Measurements from ENCODE around the gene CIPC. TPM values are rescaled to one million over a fixed set of nuclear protein-coding genes. Genes with fewer than 3 reads are reported as not detected.

The CIPC gene
- total RNA-seq, 1 experiment from 2014 or later = 20.6 TPM

- RAD21 ChIA-PET (ENCODE audit: low non-redundant PET in 1 of 2, low total read pairs in 2 of 2, uncharacterized antibody in 2 of 2, unreplicated experiment in 2 of 2) = interaction anchor here (0.6 to 1.9 kb wide), 12 partner anchors 11 to 186 kb away, joined by 3 to 9 read pairs (median 3); no protein-coding TSS in a partner anchor
- Histone ChIP-seq H3K4me2 (ENCODE audit: low read length) (peak overlapping the region; percentile 59), H3K27ac (ENCODE audit: low read depth, low read length) (peak overlapping the region; percentile 40; the same call in 1 of the 2 replicates)
These were observed 38.7 kb upstream of the CIPC start for GRCh38 chr14:77059276-77059915.

More at GRCh38 chr14:77059276-77059915, 38.7 kb upstream of the CIPC start:
- no peaks in the 10 kb centered on the region for H3K27me3 ChIP-seq (ENCODE audit: insufficient read depth, low read length)
- H3K9me2 ChIP-seq (ENCODE audit: insufficient read depth) = no peaks in the 10 kb centered on the region
- TF ChIP-seq ZFX (IDR thresholded peaks at IDR 0.05) = peak; percentile 51; the same call in 1 of the 2 replicates
- no peak for TF ChIP-seq MAX (IDR thresholded peaks at IDR 0.05)
- TF ChIP-seq SRF (IDR thresholded peaks at IDR 0.05; ENCODE audit: low read depth) = no peak
- 0 out of 2 replicates have a peak, but pooled peaks have one; percentile 27 for TF ChIP-seq POLR2AphosphoS5 (IDR thresholded peaks at IDR 0.05; ENCODE audit: low read depth, low read length)
- no peak for TF ChIP-seq ATF3 (IDR thresholded peaks at IDR 0.05)
- no peak for TF ChIP-seq EGR1 (IDR thresholded peaks at IDR 0.05; ENCODE audit: low read depth)
- TF ChIP-seq YY1 (IDR thresholded peaks at IDR 0.05; ENCODE audit: extremely low read depth, insufficient replicate concordance, low read depth, low read length) = peak; percentile 38
- TF ChIP-seq REST (IDR thresholded peaks at IDR 0.05; ENCODE audit: low read depth) = no peak
- TF ChIP-seq JUND (IDR thresholded peaks at IDR 0.05) = no peak
- TF ChIP-seq TCF7L2 (IDR thresholded peaks at IDR 0.05; ENCODE audit: borderline replicate concordance, extremely low read depth, insufficient read depth, insufficient read length) = peak; percentile 21
- no peak for TF ChIP-seq ELF1 (IDR thresholded peaks at IDR 0.05; ENCODE audit: borderline replicate concordance, low read depth)
- peak in 2 of 3 experiments; percentile 34 to 37; a peak in 4 of 6 replicates for TF ChIP-seq CTCF (IDR thresholded peaks at IDR 0.05 in 2 of 3, conservative IDR thresholded peaks at IDR 0.05 in 1 of 3; ENCODE audit: borderline replicate concordance in 1 of 3, insufficient read depth in 1 of 3, low read depth in 2 of 3, low read length in 2 of 3)
- TF ChIP-seq POLR2A (IDR thresholded peaks at IDR 0.05; ENCODE audit: borderline replicate concordance, extremely low read depth, insufficient read depth, insufficient read length) = no peak
- no peaks in the 10 kb centered on the region for H3K9me3 ChIP-seq (ENCODE audit: control insufficient read depth in 1 of 2, insufficient read depth in 1 of 2, low read depth in 1 of 2, low read length in 2 of 2)
- peak overlapping the region; percentile 24 for H3K9ac ChIP-seq (ENCODE audit: low read length)
- BruUV-seq (replicated peaks) = no TSS peak
- ChIA-PET POLR2A (interaction anchor here (0.8 to 2.1 kb wide), 7 partner anchors 13 to 183 kb away, joined by 3 to 7 read pairs (median 5); no protein-coding TSS in a partner anchor), CTCF (interaction anchor here (0.6 to 3.3 kb wide), 14 partner anchors 9 to 186 kb away, joined by 3 to 22 read pairs (median 6); no protein-coding TSS in a partner anchor)
- peak overlapping the region; percentile 84 for H2AFZ ChIP-seq (ENCODE audit: low read depth, low read length, poor library complexity, severe bottlenecking)
- intact Hi-C loops (cut with micrococcal nuclease) = loop anchor here (2.0 kb wide), 1 partner anchor 113 kb away; no protein-coding TSS in a partner anchor
- no peak overlapping the region for H3K4me3 ChIP-seq (replicated peaks in 1 of 2; ENCODE audit: low read depth in 1 of 2, low read length in 2 of 2)
- H4K20me1 ChIP-seq (ENCODE audit: insufficient read depth) = no peaks in the 10 kb centered on the region
- peak; percentile 67 for DNase-seq (ENCODE audit: low read depth, low spot score)
- peaks cover 15 to 31% of the 10 kb centered on the region in 2 experiments for H3K4me1 ChIP-seq (ENCODE audit: control insufficient read depth in 1 of 2, insufficient read depth in 2 of 2, low read length in 2 of 2)
- no peaks in the 10 kb centered on the region for H3K36me3 ChIP-seq (ENCODE audit: control insufficient read depth in 1 of 2, insufficient read depth in 2 of 2, low read length in 2 of 2)
- H3K79me2 ChIP-seq (ENCODE audit: insufficient read depth, low read length) = no peaks in the 10 kb centered on the region
- ATAC-seq = peak; percentile 98
